ENCODE data around the gene SMG5.
A peak's percentile ranks its signal among the peaks of the same experiment; 100 is the strongest.
"Not testable (repeated sequence)": the region's sequence is repeated elsewhere in the genome, so short reads cannot be mapped to it uniquely, and the experiment has no call there.

Gene SMG5

GRCh38 chr1:156245451-156246232 lies 37.0 kb downstream of the SMG5 start:
- peak; percentile 25 to 27 for DNase-seq

- DNase-seq = no peak
Observed at GRCh38 chr1:156244712-156245111, 37.9 kb downstream of the SMG5 start.

- no peak for DNase-seq
Observed at GRCh38 chr1:156244126-156244525, 38.5 kb downstream of the SMG5 start.

- DNase-seq = no peak
Observed at GRCh38 chr1:156242738-156243137, 39.9 kb downstream of the SMG5 start.

- DNase-seq = no peak
Observed at GRCh38 chr1:156241926-156242325, 40.7 kb downstream of the SMG5 start, which contains the start of gene BGLAP. Gene BGLAP, plus strand, starts transcription at chr1:156242184. Its CDS starts 48 bp downstream, at chr1:156242232.

DNA sequence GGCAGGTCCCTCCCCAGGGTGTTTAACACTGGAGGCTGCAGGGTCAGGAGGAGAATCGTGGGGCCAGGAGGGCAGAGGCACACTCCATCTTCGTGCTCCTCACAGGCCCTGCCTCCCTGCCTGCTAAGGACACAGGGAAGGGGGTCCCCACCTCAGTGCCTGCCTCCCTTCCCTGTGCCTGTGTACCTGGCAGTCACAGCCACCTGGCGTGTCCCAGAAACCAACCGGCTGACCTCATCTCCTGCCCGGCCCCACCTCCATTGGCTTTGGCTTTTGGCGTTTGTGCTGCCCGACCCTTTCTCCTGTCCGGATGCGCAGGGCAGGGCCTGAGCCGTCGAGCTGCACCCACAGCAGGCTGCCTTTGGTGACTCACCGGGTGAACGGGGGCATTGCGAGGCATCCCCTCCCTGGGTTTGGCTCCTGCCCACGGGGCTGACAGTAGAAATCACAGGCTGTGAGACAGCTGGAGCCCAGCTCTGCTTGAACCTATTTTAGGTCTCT lies 41.3 kb downstream of the SMG5 start:
- DNase-seq = no peak

- DNase-seq = no peak
Observed at GRCh38 chr1:156238248-156238647, 44.4 kb downstream of the SMG5 start.

- DNase-seq = no peak
Observed at GRCh38 chr1:156236164-156236563, 46.5 kb downstream of the SMG5 start.

DNA sequence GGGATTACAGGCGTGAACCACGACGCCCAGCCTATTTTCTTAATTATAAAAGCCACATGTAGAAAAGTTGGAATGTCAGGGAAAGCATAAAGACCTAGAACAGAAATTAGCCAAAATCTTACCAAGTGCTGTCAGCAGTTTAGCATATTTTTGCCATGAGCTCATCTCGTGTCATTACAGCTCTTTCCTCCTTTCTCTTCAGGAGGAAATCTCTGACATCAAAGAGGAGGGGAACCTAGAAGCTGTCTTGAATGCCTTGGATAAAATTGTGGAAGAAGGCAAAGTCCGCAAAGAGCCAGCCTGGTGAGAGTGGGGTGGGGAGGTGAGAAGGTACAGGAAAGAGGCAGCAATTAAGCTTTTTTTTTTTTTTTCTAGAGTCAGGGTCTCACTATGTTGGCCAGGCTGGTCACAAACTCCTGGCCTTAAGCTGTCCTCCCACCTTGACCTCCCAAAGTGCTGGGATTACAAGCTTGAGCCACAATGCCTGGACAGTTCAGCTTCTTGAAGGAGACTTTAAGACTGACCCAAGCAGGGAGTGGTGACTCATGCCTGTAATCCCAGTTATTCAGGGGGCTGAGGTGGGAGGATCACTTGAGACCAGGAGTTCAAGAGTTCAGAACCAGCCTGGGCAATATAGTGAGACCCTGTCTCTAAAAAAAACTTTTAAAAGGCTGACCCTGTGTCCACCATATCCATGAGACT lies 49.0 kb downstream of the SMG5 start:
- DNase-seq = no peak

DNA sequence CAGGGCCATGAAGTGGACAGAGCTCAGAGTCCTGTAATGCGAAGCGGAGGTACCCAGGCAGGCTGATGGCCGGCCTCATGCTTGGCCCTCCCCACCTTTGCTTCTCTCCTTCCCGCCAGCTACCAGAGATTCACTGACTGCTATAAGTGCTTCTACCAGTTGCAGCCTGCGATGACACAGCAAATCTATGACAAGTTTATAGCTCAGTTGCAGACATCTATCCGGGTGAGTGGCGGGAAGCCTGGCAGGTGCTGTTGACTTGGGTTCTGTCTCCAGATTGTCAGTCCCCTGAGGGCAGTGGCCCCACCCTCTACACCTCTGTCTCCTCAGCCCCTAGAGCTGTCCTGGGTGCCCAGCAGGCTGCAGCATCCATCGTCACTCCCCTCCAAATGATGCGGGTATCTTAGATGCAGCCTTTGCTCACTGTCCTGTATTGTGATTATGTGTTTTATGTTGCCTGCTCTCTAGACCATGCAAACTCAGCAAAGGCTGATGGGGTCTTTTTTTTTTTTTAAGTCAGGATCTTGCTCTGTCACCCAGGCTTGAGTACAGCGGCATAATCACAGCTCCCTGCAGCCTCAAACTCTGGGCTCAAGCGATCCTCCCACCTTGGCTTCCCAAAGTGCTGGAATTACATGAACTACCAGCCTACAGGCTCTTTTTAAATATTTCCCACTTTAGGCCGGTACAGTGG lies 50.3 kb downstream of the SMG5 start:
- no peak for DNase-seq

GRCh38 chr1:156230473-156230837 lies 52.2 kb downstream of the SMG5 start:
- no peak for DNase-seq

- no peak for DNase-seq
Observed at GRCh38 chr1:156229809-156230472, 52.7 kb downstream of the SMG5 start.

DNA sequence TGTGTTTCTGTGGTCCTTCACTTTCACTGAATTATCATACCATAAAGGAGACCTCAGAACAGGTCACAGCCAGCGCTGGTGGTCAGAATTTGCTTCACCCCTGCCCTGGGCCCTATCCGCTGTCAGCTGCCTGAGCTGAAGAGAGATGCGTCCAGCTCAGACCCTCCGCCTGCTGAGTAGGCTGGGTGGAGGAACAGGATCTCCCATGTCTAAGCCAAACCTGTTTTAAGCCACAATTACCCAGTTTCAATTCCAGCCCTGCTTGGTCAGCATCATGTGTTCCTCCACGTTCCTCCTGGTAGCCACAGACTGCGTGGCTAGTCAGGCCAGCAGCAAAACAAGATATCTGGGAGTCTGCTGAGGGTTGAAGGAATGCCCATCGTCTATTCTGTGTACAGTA lies 54.1 kb downstream of the SMG5 start:
- no peak for DNase-seq

- DNase-seq = no peak
Observed at GRCh38 chr1:156226782-156227181, 55.8 kb downstream of the SMG5 start.

- no peak for DNase-seq
Observed at GRCh38 chr1:156226116-156226538, 56.5 kb downstream of the SMG5 start.

- DNase-seq = no peak
Observed at GRCh38 chr1:156225677-156226014, 57.0 kb downstream of the SMG5 start.

GRCh38 chr1:156221986-156222692 lies 60.5 kb downstream of the SMG5 start:
- DNase-seq = no peak

GRCh38 chr1:156220226-156220625 lies 62.4 kb downstream of the SMG5 start:
- no peak for DNase-seq

DNA sequence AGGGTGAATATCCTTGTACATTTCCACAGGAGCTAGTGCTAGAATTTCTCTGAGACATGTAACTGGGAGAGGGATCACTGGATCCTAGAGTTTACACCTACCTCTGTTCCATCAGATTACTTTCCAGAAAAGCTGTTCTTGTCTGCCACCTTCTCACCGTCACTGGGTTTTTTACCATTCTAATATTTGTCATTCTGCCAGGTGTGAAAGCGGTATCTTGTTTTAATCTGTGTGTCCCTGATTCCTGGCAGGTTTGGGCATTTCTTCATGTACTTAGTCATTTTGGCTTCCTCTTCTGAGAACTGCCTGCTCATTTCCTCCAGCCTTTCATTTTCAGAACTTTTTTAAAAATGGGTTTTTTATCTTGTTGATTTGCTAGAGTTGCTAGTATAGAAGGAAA lies 64.8 kb downstream of the SMG5 start:
- DNase-seq = peak in 1 of 2 donors; percentile 48

- not testable (repeated sequence) for DNase-seq
Observed at GRCh38 chr1:156216361-156217086, 66.1 kb downstream of the SMG5 start.

DNA sequence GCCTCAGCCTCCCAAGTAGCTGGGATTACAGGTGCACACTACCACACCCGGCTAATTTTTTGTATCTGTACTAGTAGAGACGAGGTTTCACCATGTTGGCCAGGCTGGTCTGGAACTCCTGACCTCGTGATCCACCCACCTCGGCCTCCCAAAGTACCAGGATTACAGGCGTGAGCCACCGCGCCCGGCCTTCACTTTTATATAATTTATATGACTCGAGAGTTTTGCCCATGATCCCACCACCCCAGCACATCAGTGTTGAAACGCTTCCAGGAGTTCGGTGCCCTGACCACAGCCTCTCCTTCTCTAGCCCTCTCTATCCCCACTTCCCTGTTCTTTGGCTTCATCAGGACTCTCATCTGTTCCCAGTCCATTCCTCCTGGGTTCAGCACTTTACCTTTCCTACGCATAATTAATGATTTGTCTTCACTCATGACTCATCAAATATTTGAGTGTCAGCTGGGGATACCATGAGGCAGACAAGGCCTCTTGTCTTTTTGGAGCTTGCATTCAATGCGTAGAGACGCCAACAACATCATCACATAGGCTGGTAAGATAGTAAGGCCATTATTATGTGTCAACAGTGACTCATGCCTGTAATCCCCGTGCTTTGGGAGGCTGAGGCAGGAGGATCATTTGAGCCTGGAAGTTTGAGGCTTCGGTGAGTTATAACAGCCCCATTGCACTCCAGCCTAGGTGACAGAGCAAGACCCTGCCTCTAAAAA lies 68.4 kb downstream of the SMG5 start:
- DNase-seq = no peak

Measured in CD4-positive, alpha-beta T cell treated with Interleukin-1 beta for 1 hour (primary cell).